H1 (cell line): ENCODE data around the gene ATP6V1F. TPM values are rescaled to one million over a fixed set of nuclear protein-coding genes. Genes with fewer than 3 reads are reported as not detected.

ENCODE experiments used
- SRF ChIP-seq: IDR thresholded peaks from 2 replicates; pipeline ENCODE4 v1.6.1; 2011; ENCODE audit warnings: mild to moderate bottlenecking, low read depth, low read length, moderate library complexity
- polyA plus RNA-seq, 7 experiments: library from polyadenylated mRNA; depleted of rRNA in 3 of 7; stranded (reverse) in 5 of 7; unstranded in 2 of 7; fragments of >200 nt in 5 of 7; fragments of 200-250 nt in 2 of 7; gene quantifications; 1 replicate in 5 of 7; 2 replicates in 1 of 7; 4 replicates in 1 of 7; pipeline versions ENCODE4 v1.2.1 to v1.2.3, GENCODE V29; 2011 to 2013; ENCODE audit warnings: missing spikeins in 2 of 7, mixed read lengths in 2 of 7
- total RNA-seq: library from RNA; stranded (reverse); fragmentation: NEBNext Ultra II Directional; extraction: Animal tissue kit (Norgen Biotek cat#: 25700); gene quantifications from 2 replicates; pipeline ENCODE4 v1.2.1, GENCODE V29; 2021

Gene ATP6V1F
- total and polyA plus RNA-seq, 2 of the 8 experiments (the other 6 are each of a cell fraction or from before 2014, with no cell fraction given) = 104 to 318 TPM

GRCh38 chr7:128906766-128907559 is 44.3 kb downstream of the ATP6V1F start (continued):
- TF ChIP-seq SRF = no peak
